ENCODE results near the gene ETS1. TPM values are rescaled to one million over a fixed set of nuclear protein-coding genes. Genes with fewer than 3 reads are reported as not detected.

ETS1 gene
- total RNA-seq, 1 experiment from 2014 or later: 3.7 TPM

GRCh38 chr11:128421577-128422330 is 165.6 kb downstream of the ETS1 start:
- intact Hi-C loops (cut with micrococcal nuclease; ENCODE audit: unreplicated experiment): no loop called here
- ChIA-PET POLR2A (ENCODE audit: low non-redundant PET) (no interaction called here), CTCF (no interaction called here)
- no peak overlapping the region for H3K27ac ChIP-seq (ENCODE audit: low read depth, low read length, poor library complexity, severe bottlenecking)
- DNase-seq (ENCODE audit: low spot score): no peak
- no peak overlapping the region for H3K4me3 ChIP-seq (ENCODE audit: low read depth, low read length, poor library complexity, severe bottlenecking)
- TF ChIP-seq EZH2 (IDR thresholded peaks at IDR 0.05; ENCODE audit: borderline replicate concordance, low read depth, low read length, poor library complexity, severe bottlenecking) (no peak), CTCF (conservative IDR thresholded peaks at IDR 0.05; ENCODE audit: low read depth, low read length) (no peak)
- no peaks in the 10 kb centered on the region for H3K9me3 ChIP-seq (ENCODE audit: low read depth, low read length, poor library complexity, severe bottlenecking)
- H3K36me3 ChIP-seq (ENCODE audit: insufficient read depth, low read length, poor library complexity, severe bottlenecking): no peaks in the 10 kb centered on the region
- BruUV-seq (replicated peaks): no TSS peak
- H3K27me3 ChIP-seq (replicated peaks; ENCODE audit: insufficient read depth, low read depth, low read length, poor library complexity): peaks cover 17% of the 10 kb centered on the region
- no peaks in the 10 kb centered on the region for H3K4me1 ChIP-seq (ENCODE audit: insufficient read depth, low read length, poor library complexity, severe bottlenecking)

DNA sequence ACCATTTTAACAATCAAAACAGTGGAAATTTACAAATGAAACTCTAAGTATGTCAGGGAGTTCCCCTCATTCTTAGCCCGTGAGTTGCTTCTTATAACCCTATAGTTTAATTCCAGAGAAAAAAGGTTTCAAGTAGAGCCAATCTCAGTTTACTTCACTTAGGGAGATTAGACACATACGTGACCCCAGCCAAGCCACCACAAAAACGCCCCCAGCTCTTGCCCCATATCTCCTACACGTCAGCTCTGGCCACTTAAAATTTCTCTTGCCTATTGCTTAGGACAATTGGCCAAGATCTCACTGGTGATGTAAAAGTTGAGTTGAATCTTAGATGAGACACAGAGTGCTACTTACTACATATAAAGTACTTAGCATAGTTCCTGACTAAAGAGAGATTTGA is 166.4 kb downstream of the ETS1 start:
- Histone ChIP-seq H3K9me3 (ENCODE audit: low read depth, low read length, poor library complexity, severe bottlenecking) (no peaks in the 10 kb centered on the region), H3K36me3 (ENCODE audit: insufficient read depth, low read length, poor library complexity, severe bottlenecking) (no peaks in the 10 kb centered on the region), H3K27ac (ENCODE audit: low read depth, low read length, poor library complexity, severe bottlenecking) (no peak overlapping the region), H3K4me3 (ENCODE audit: low read depth, low read length, poor library complexity, severe bottlenecking) (no peak overlapping the region), H3K27me3 (replicated peaks; ENCODE audit: insufficient read depth, low read depth, low read length, poor library complexity) (peaks cover 17% of the 10 kb centered on the region), H3K4me1 (ENCODE audit: insufficient read depth, low read length, poor library complexity, severe bottlenecking) (no peaks in the 10 kb centered on the region)
- no TSS peak for BruUV-seq (replicated peaks)
- ChIA-PET CTCF (no interaction called here), POLR2A (ENCODE audit: low non-redundant PET) (no interaction called here)
- no peak for TF ChIP-seq EZH2 (IDR thresholded peaks at IDR 0.05; ENCODE audit: borderline replicate concordance, low read depth, low read length, poor library complexity, severe bottlenecking)
- no peak for TF ChIP-seq CTCF (conservative IDR thresholded peaks at IDR 0.05; ENCODE audit: low read depth, low read length)
- intact Hi-C loops (cut with micrococcal nuclease; ENCODE audit: unreplicated experiment): no loop called here
- DNase-seq (ENCODE audit: low spot score): no peak

DNA sequence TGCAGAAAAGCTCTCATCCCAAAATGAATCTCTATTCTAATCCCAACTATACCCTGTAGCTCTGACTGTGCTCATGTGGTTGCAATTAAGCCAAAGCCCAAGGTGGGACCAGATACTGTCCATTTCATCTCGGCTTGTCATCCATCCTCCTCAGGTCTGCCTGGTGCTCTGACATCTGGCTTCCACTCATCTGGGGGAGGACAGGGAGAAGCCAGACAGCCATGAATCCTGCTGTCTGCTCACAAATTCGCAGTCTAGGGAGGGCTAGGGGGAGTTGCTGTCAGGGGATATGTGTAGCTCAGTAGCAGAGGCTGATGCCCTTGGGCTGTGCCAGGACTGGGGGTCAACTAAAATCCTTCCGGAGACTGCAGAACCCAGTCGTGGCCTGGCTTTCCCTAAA is 167.1 kb downstream of the ETS1 start:
- ChIA-PET CTCF (no interaction called here), POLR2A (ENCODE audit: low non-redundant PET) (no interaction called here)
- BruUV-seq (replicated peaks): no TSS peak
- Histone ChIP-seq H3K9me3 (ENCODE audit: low read depth, low read length, poor library complexity, severe bottlenecking) (no peaks in the 10 kb centered on the region), H3K27me3 (replicated peaks; ENCODE audit: insufficient read depth, low read depth, low read length, poor library complexity) (peaks cover 22% of the 10 kb centered on the region), H3K36me3 (ENCODE audit: insufficient read depth, low read length, poor library complexity, severe bottlenecking) (no peaks in the 10 kb centered on the region), H3K27ac (ENCODE audit: low read depth, low read length, poor library complexity, severe bottlenecking) (no peak overlapping the region), H3K4me1 (ENCODE audit: insufficient read depth, low read length, poor library complexity, severe bottlenecking) (no peaks in the 10 kb centered on the region), H3K4me3 (ENCODE audit: low read depth, low read length, poor library complexity, severe bottlenecking) (no peak overlapping the region)
- no peak for DNase-seq (ENCODE audit: low spot score)
- TF ChIP-seq EZH2 (IDR thresholded peaks at IDR 0.05; ENCODE audit: borderline replicate concordance, low read depth, low read length, poor library complexity, severe bottlenecking): no peak
- no peak for TF ChIP-seq CTCF (conservative IDR thresholded peaks at IDR 0.05; ENCODE audit: low read depth, low read length)
- intact Hi-C loops (cut with micrococcal nuclease; ENCODE audit: unreplicated experiment): no loop called here

All from A673 (cell line).